Neural progenitor cell (in vitro differentiated cells): Measurements from ENCODE around the gene C20orf204.
"Not testable (repeated sequence)": the region's sequence is repeated elsewhere in the genome, so short reads cannot be mapped to it uniquely, and the experiment has no call there.

Source experiments
- CTCF ChIP-seq: fragments of 200-600 bp; sonication (generic); IDR thresholded peaks from 2 replicates; pipeline ENCODE4 v1.5.1; 2017; ENCODE audit warnings: antibody characterized with exemption, mild to moderate bottlenecking
- EZH2 ChIP-seq: fragments of 200-600 bp; sonication (generic); IDR thresholded peaks from 2 replicates; pipeline ENCODE4 v1.6.1; 2017; ENCODE audit warnings: antibody characterized with exemption, mild to moderate bottlenecking, moderate library complexity

DNA sequence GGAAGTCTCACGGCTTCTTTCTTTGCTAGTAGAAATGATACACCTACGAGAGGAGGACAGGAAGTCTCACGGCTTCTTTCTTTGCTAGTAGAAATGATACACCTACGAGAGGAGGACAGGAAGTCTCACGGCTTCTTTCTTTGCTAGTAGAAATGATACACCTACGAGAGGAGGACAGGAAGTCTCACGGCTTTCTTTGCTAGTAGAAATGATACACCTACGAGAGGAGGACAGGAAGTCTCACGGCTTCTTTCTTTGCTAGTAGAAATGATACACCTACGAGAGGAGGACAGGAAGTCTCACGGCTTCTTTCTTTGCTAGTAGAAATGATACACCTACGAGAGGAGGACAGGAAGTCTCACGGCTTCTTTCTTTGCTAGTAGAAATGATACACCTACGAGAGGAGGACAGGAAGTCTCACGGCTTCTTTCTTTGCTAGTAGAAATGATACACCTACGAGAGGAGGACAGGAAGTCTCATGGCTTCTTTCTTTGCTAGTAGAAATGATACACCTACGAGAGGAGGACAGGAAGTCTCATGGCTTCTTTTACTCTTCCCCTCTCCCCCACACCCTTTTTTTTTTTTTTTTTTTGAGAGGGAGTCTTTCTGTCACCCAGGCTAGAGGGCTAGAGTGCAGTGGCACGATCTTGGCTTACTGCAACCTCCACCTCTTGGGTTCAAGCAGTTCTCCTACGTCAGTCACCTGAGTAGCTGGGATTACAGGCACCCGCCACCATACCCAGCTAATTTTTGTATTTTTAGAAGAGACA lies 23.4 kb upstream of the C20orf204 start:
- not testable (repeated sequence) for TF ChIP-seq CTCF, EZH2
